H1 (cell line): ENCODE results near the gene VSIG2. TPM values are rescaled to one million over a fixed set of nuclear protein-coding genes. Genes with fewer than 3 reads are reported as not detected.

Experiments used
- CTCF ChIA-PET: fragments of 300-600 bp; sonication (Branson Sonifier 250); formaldehyde crosslinking; loops from one replicate; lab custom pipeline; 2021; ENCODE audit not compliant: partially characterized antibody; lab: Charles Lee
- POLR2A ChIA-PET: fragments of 300-600 bp; sonication (Branson Sonifier 250); formaldehyde crosslinking; loops from one replicate; lab custom pipeline; 2021; ENCODE audit warnings: inconsistent platforms; ENCODE audit not compliant: partially characterized antibody; lab: Charles Lee
- DNase-seq, 2 experiments: peaks; one replicate each; pipeline versions ENCODE4 v3.0.0 to v3.0.0-alpha.2; 2010 to 2022; ENCODE audit warnings: low spot score in 2 of 2, low read depth in 1 of 2, mixed read lengths in 1 of 2
- FAIRE-seq: peaks from 2 replicates; lab custom pipeline; 2011; peaks lifted over from hg19 to GRCh38; lab: Jason Lieb, UNC
- H2AFZ ChIP-seq: 2 replicates; pipeline ENCODE4 v1.8.1; 2012; ENCODE audit warnings: low read length, inconsistent platforms
- H2AK5ac ChIP-seq: 2 replicates; pipeline ENCODE4 v1.6.1; 2013; ENCODE audit warnings: low read depth, low read length
- H2BK120ac ChIP-seq: replicated peaks from 2 replicates; pipeline ENCODE3; 2013; ENCODE audit warnings: low read depth, low read length, inconsistent platforms
- H2BK12ac ChIP-seq: 2 replicates; pipeline ENCODE4 v1.6.1; 2013; ENCODE audit warnings: low read depth, low read length
- H2BK15ac ChIP-seq: 2 replicates; pipeline ENCODE4 v1.6.1; 2013; ENCODE audit warnings: low read length
- H2BK20ac ChIP-seq: 2 replicates; pipeline ENCODE4 v1.6.1; 2013; ENCODE audit warnings: low read length
- H2BK5ac ChIP-seq: 2 replicates; pipeline ENCODE4 v1.6.1; 2013; ENCODE audit warnings: low read depth, low read length
- H3K14ac ChIP-seq: 2 replicates; pipeline ENCODE4 v1.6.1; 2013; ENCODE audit warnings: inconsistent platforms; ENCODE audit not compliant: insufficient read length
- H3K18ac ChIP-seq: 2 replicates; pipeline ENCODE4 v1.6.1; 2013; ENCODE audit warnings: low read length; ENCODE audit errors: extremely low read depth
- H3K23ac ChIP-seq: 2 replicates; pipeline ENCODE4 v1.6.1; 2013; ENCODE audit warnings: inconsistent platforms; ENCODE audit not compliant: insufficient read length
- H3K23me2 ChIP-seq: 2 replicates; pipeline ENCODE4 v1.6.1; 2013; ENCODE audit warnings: low read depth, low read length
- H3K27ac ChIP-seq: 2 replicates; pipeline ENCODE4 v1.6.1; 2011; ENCODE audit warnings: low read depth, low read length, inconsistent platforms
- H3K27me3 ChIP-seq, 4 experiments: replicated peaks in 1 of 4; 1 replicate in 1 of 4; 2 replicates in 3 of 4; pipeline versions ENCODE4 v1.6.1 to v1.8.1; 2011 to 2013; ENCODE audit warnings: low read length in 3 of 4, mild to moderate bottlenecking in 3 of 4, inconsistent platforms in 2 of 4, mixed read lengths in 2 of 4, moderate library complexity in 1 of 4; ENCODE audit not compliant: control insufficient read depth in 3 of 4, insufficient read depth in 3 of 4; ENCODE audit errors: extremely low read depth in 1 of 4
- H3K36me3 ChIP-seq, 4 experiments: 2 replicates each; pipeline versions ENCODE4 v1.6.1 to v1.8.1; 2011 to 2013; ENCODE audit warnings: mild to moderate bottlenecking in 4 of 4, low read length in 3 of 4, moderate library complexity in 2 of 4, control low read depth in 1 of 4, inconsistent platforms in 1 of 4; ENCODE audit not compliant: insufficient read depth in 4 of 4, control insufficient read depth in 2 of 4
- H3K4ac ChIP-seq: replicated peaks from 2 replicates; pipeline ENCODE3; 2013; ENCODE audit warnings: low read length, low read depth, mixed read lengths, inconsistent platforms; ENCODE audit not compliant: insufficient read length
- H3K4me1 ChIP-seq, 4 experiments: replicated peaks in 1 of 4; 1 replicate in 1 of 4; 2 replicates in 3 of 4; pipeline versions ENCODE4 v1.6.1 to v1.8.1; 2011 to 2013; ENCODE audit warnings: low read length in 3 of 4, inconsistent platforms in 2 of 4, mixed read lengths in 1 of 4; ENCODE audit not compliant: insufficient read depth in 4 of 4, control insufficient read depth in 3 of 4
- H3K4me2 ChIP-seq, 2 experiments: 2 replicates each; pipeline versions ENCODE4 v1.6.1 to v1.8.1; 2011 to 2013; ENCODE audit warnings: low read depth in 2 of 2, low read length in 2 of 2, control low read depth in 1 of 2, inconsistent platforms in 1 of 2, mild to moderate bottlenecking in 1 of 2; ENCODE audit not compliant: insufficient read depth in 1 of 2
- H3K4me3 ChIP-seq, 4 experiments: fragments of 200-600, 300-600 bp in 1 of 4; sonication (generic), shearing (Covaris generic), sonication (Bioruptor Twin) in 1 of 4; 2 replicates each; pipeline versions ENCODE4 v1.5.1 to v1.8.1; 2011 to 2016; ENCODE audit warnings: low read length in 4 of 4, low read depth in 3 of 4, control low read depth in 2 of 4, inconsistent platforms in 2 of 4, mild to moderate bottlenecking in 2 of 4, mixed read lengths in 1 of 4, moderate library complexity in 1 of 4; ENCODE audit not compliant: insufficient read depth in 2 of 4; ENCODE audit errors: extremely low read depth in 1 of 4
- H3K56ac ChIP-seq: replicated peaks from 2 replicates; pipeline ENCODE3; 2013; ENCODE audit warnings: low read depth, mild to moderate bottlenecking, mixed read lengths, low read length, inconsistent platforms; ENCODE audit not compliant: insufficient read length
- H3K79me1 ChIP-seq: 2 replicates; pipeline ENCODE4 v1.6.1; 2013; ENCODE audit warnings: low read depth, low read length, control low read depth
- H3K79me2 ChIP-seq, 2 experiments: 2 replicates each; pipeline versions ENCODE4 v1.6.1 to v1.8.1; 2012 to 2013; ENCODE audit warnings: low read length in 2 of 2, mild to moderate bottlenecking in 2 of 2, inconsistent platforms in 1 of 2; ENCODE audit not compliant: insufficient read depth in 2 of 2, control insufficient read depth in 1 of 2
- H3K9ac ChIP-seq, 4 experiments: replicated peaks in 1 of 4; 1 replicate in 1 of 4; 2 replicates in 3 of 4; pipeline versions ENCODE4 v1.6.1 to v1.8.1; 2011 to 2013; ENCODE audit warnings: low read depth in 3 of 4, low read length in 3 of 4, control low read depth in 2 of 4, mild to moderate bottlenecking in 2 of 4, moderate library complexity in 2 of 4, inconsistent platforms in 1 of 4; ENCODE audit errors: extremely low read depth in 1 of 4
- H3K9me3 ChIP-seq, 2 experiments: 2 replicates each; pipeline versions ENCODE4 v1.6.1 to v1.8.1; 2012 to 2013; ENCODE audit warnings: mild to moderate bottlenecking in 2 of 2, moderate library complexity in 2 of 2, control low read depth in 1 of 2, inconsistent platforms in 1 of 2, low read depth in 1 of 2, low read length in 1 of 2, mixed read lengths in 1 of 2; ENCODE audit not compliant: insufficient read depth in 2 of 2
- H4K20me1 ChIP-seq, 2 experiments: replicated peaks in 1 of 2; 2 replicates each; pipeline versions ENCODE3 to v1.8.1; 2011 to 2013; ENCODE audit warnings: inconsistent platforms in 2 of 2, low read length in 2 of 2, mild to moderate bottlenecking in 1 of 2; ENCODE audit not compliant: insufficient read depth in 2 of 2, control insufficient read depth in 1 of 2
- H4K5ac ChIP-seq: 2 replicates; pipeline ENCODE4 v1.6.1; 2013; ENCODE audit warnings: low read length, low read depth, mixed read lengths, inconsistent platforms; ENCODE audit not compliant: insufficient read length
- H4K8ac ChIP-seq: 2 replicates; pipeline ENCODE4 v1.8.0; 2013; ENCODE audit warnings: mild to moderate bottlenecking, moderate library complexity, low read length, inconsistent platforms; ENCODE audit not compliant: insufficient read depth; ENCODE audit errors: extremely low read depth
- H4K91ac ChIP-seq: replicated peaks from 2 replicates; pipeline ENCODE3; 2013; ENCODE audit warnings: low read length, mixed read lengths, inconsistent platforms; ENCODE audit not compliant: insufficient read length
- CBX5 ChIP-seq: fragments of 300-800, 300-1000 bp; sonication (generic); IDR thresholded peaks from 2 replicates; pipeline ENCODE4 v1.7.1; 2016; ENCODE audit warnings: antibody characterized with exemption, low read length, low read depth
- CHD1 ChIP-seq: IDR thresholded peaks from 2 replicates; pipeline ENCODE4 v1.6.1; 2012; ENCODE audit warnings: low read depth, low read length, improper control_type of control experiment
- GTF2F1 ChIP-seq: IDR thresholded peaks from 2 replicates; pipeline ENCODE4 v1.6.1; 2012; ENCODE audit warnings: low read depth, low read length, improper control_type of control experiment, borderline replicate concordance
- JUND ChIP-seq: IDR thresholded peaks from 2 replicates; pipeline ENCODE4 v1.6.1; 2011; ENCODE audit warnings: mild to moderate bottlenecking, improper control_type of control experiment, low read length
- POLR2AphosphoS5 ChIP-seq: IDR thresholded peaks from 2 replicates; pipeline ENCODE4 v1.6.1; 2011; ENCODE audit warnings: low read depth, low read length
- POU5F1 ChIP-seq: IDR thresholded peaks from 2 replicates; pipeline ENCODE4 v1.6.1; 2011; ENCODE audit warnings: low read depth, mild to moderate bottlenecking, low read length, moderate library complexity
- RFX5 ChIP-seq: IDR thresholded peaks from 2 replicates; pipeline ENCODE4 v1.6.1; 2011; ENCODE audit warnings: low read depth, low read length, improper control_type of control experiment, borderline replicate concordance
- RXRA ChIP-seq: IDR thresholded peaks from 2 replicates; pipeline ENCODE4 v1.6.1; 2011; ENCODE audit warnings: low read depth, mild to moderate bottlenecking, low read length, moderate library complexity; ENCODE audit not compliant: insufficient read depth
- SAP30 ChIP-seq: fragments of 300-600 bp; sonication (generic); IDR thresholded peaks from 2 replicates; pipeline ENCODE4 v1.7.1; 2012; ENCODE audit warnings: low read length, moderate library complexity, mild to moderate bottlenecking, inconsistent platforms; ENCODE audit not compliant: insufficient read depth, insufficient replicate concordance
- TAF7 ChIP-seq: optimal IDR thresholded peaks from 2 replicates; pipeline ENCODE3; 2011; ENCODE audit warnings: low read depth, mild to moderate bottlenecking, inconsistent platforms, low read length, moderate library complexity, borderline replicate concordance
- TEAD4 ChIP-seq: IDR thresholded peaks from 2 replicates; pipeline ENCODE4 v1.6.1; 2012; ENCODE audit warnings: low read depth, low read length, inconsistent platforms, mixed read lengths
- WGBS, 2 experiments: shearing (Covaris generic) in 1 of 2; methylation state at CpG; one replicate each; pipeline versions ENCODE4 v1.1.6 to v1.1.7; 2013 to 2015; ENCODE audit warnings: low lambda C conversion rate in 2 of 2, mixed read lengths in 2 of 2, inconsistent platforms in 1 of 2, low coverage in 1 of 2, missing lambda C conversion rate in 1 of 2; ENCODE audit not compliant: insufficient replicate concordance in 2 of 2, insufficient coverage in 1 of 2, insufficient read length in 1 of 2; ENCODE audit errors: extremely low coverage in 1 of 2, missing lambda C conversion rate in 1 of 2; 5-methylcytosine and 5-hydroxymethylcytosine counted together
- polyA plus RNA-seq, 7 experiments: library from polyadenylated mRNA; depleted of rRNA in 3 of 7; stranded (reverse) in 5 of 7; unstranded in 2 of 7; fragments of >200 nt in 5 of 7; fragments of 200-250 nt in 2 of 7; gene quantifications; 1 replicate in 5 of 7; 2 replicates in 1 of 7; 4 replicates in 1 of 7; pipeline versions ENCODE4 v1.2.1 to v1.2.3, GENCODE V29; 2011 to 2013; ENCODE audit warnings: missing spikeins in 2 of 7, mixed read lengths in 2 of 7
- total RNA-seq: library from RNA; stranded (reverse); fragmentation: NEBNext Ultra II Directional; extraction: Animal tissue kit (Norgen Biotek cat#: 25700); gene quantifications from 2 replicates; pipeline ENCODE4 v1.2.1, GENCODE V29; 2021

The VSIG2 gene
- total and polyA plus RNA-seq, 2 of the 8 experiments (the other 6 are each of a cell fraction or from before 2014, with no cell fraction given): 0.18 TPM; not detected in 1

- Histone ChIP-seq H3K27me3 (peaks cover 61 to 88% (median 75%) of the 10 kb centered on the region in 4 experiments), H3K4me1 (peaks cover 0 to 15% (median 2%) of the 10 kb centered on the region in 4 experiments; a peak in 4 of 7 replicates), H3K4me2 (peak overlapping the region; percentile 75 to 97), H2BK120ac (no peak overlapping the region), H3K18ac (no peak overlapping the region), H3K23ac (no peak overlapping the region), H4K8ac (no peak overlapping the region), H3K27ac (no peak overlapping the region), H2AK5ac (0 out of 2 replicates have a peak overlapping the region, but pooled peaks have one; percentile 57), H3K56ac (no peak overlapping the region), H2BK5ac (no peak overlapping the region), H4K20me1 (peaks cover 10 to 12% of the 10 kb centered on the region in 2 experiments), H3K23me2 (peaks cover 9% of the 10 kb centered on the region), H3K14ac (no peak overlapping the region), H2BK20ac (no peak overlapping the region), H3K4ac (no peak overlapping the region), H4K5ac (no peak overlapping the region), H2AFZ (no peak overlapping the region), H4K91ac (no peak overlapping the region), H3K9me3 (no peaks in the 10 kb centered on the region), H2BK15ac (no peak overlapping the region), H3K9ac (0 out of 7 replicates have a peak overlapping the region, but pooled peaks of 1 of the 4 experiments have one; percentile 1), H3K79me2 (no peaks in the 10 kb centered on the region), H3K4me3 (peak overlapping the region; percentile 40 to 68 (median 62); a peak in 7 of 8 replicates), H3K79me1 (no peaks in the 10 kb centered on the region), H2BK12ac (peak overlapping the region; percentile 17; the same call in 1 of the 2 replicates), H3K36me3 (no peaks in the 10 kb centered on the region)
- FAIRE-seq: no peak
- WGBS, 2 experiments: 28% methylated on average over 21 of the region's 21 CpGs; no CpG with 5 or more reads in 1 of the 2 experiments
- DNase-seq: no peak
- ChIA-PET CTCF (interaction anchor here (0.7 to 21.1 kb wide), 16 partner anchors 13 to 323 kb away, joined by 3 to 382 read pairs (median 6); partner anchors contain the start of genes ESAM, ROBO3 and VSIG2), POLR2A (interaction anchor here (0.6 to 1.5 kb wide), 6 partner anchors 9 to 125 kb away, joined by 3 to 7 read pairs (median 3); no protein-coding TSS in a partner anchor)
- no peak for TF ChIP-seq RXRA
- TF ChIP-seq JUND: no peak
- no peak for TF ChIP-seq CBX5
- TF ChIP-seq CHD1: no peak
- no peak for TF ChIP-seq POLR2AphosphoS5
- TF ChIP-seq RFX5: no peak
- TF ChIP-seq SAP30: no peak
- TF ChIP-seq TAF7: no peak
- TF ChIP-seq TEAD4: no peak
- no peak for TF ChIP-seq POU5F1
- TF ChIP-seq GTF2F1: no peak
These were observed 13.2 kb downstream of the VSIG2 start for GRCh38 chr11:124738713-124739478.
